ENCODE results near the gene FOXO3. TPM values are rescaled to one million over a fixed set of nuclear protein-coding genes. Genes with fewer than 3 reads are reported as not detected.
A peak's percentile ranks its signal among the peaks of the same experiment; 100 is the strongest.

The FOXO3 gene
- total RNA-seq, 1 donor from 2014 or later = 34.6 TPM

DNA sequence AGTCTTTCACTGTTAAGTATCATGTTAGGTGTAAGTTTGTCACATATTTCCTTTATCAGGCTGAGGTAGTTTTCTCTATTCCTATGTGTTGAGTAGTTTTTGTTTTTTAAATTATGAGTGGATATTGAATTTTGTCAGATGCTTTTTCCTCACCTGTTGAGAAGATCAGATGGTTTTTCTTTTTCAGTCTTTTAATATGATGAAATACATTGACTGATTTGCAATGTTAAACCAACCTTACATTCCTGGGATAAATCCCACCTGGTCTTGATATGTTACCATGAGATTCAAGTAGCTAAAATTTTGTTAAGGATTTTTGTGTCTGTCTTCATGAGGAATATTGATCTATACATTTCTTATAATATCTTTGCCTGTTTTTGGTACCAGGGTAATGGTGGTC is 52.1 kb downstream of the FOXO3 start:
- Mint-ChIP-seq H3K4me1 (ENCODE audit: unreplicated experiment) (peaks cover 29% of the 10 kb centered on the region), H3K36me3 (ENCODE audit: low read depth, unreplicated experiment) (no peaks in the 10 kb centered on the region), H3K27me3 (ENCODE audit: unreplicated experiment) (no peaks in the 10 kb centered on the region), H3K4me3 (ENCODE audit: unreplicated experiment) (no peak overlapping the region), H3K9me3 (ENCODE audit: unreplicated experiment) (no peaks in the 10 kb centered on the region), H3K27ac (ENCODE audit: unreplicated experiment) (no peak overlapping the region)
- TF ChIP-seq, protein P1, sequence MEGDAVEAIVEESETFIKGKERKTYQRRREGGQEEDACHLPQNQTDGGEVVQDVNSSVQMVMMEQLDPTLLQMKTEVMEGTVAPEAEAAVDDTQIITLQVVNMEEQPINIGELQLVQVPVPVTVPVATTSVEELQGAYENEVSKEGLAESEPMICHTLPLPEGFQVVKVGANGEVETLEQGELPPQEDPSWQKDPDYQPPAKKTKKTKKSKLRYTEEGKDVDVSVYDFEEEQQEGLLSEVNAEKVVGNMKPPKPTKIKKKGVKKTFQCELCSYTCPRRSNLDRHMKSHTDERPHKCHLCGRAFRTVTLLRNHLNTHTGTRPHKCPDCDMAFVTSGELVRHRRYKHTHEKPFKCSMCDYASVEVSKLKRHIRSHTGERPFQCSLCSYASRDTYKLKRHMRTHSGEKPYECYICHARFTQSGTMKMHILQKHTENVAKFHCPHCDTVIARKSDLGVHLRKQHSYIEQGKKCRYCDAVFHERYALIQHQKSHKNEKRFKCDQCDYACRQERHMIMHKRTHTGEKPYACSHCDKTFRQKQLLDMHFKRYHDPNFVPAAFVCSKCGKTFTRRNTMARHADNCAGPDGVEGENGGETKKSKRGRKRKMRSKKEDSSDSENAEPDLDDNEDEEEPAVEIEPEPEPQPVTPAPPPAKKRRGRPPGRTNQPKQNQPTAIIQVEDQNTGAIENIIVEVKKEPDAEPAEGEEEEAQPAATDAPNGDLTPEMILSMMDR (IDR thresholded peaks at IDR 0.05; ENCODE audit: unreplicated experiment) = no peak
- no peak for DNase-seq (ENCODE audit: low spot score)

DNA sequence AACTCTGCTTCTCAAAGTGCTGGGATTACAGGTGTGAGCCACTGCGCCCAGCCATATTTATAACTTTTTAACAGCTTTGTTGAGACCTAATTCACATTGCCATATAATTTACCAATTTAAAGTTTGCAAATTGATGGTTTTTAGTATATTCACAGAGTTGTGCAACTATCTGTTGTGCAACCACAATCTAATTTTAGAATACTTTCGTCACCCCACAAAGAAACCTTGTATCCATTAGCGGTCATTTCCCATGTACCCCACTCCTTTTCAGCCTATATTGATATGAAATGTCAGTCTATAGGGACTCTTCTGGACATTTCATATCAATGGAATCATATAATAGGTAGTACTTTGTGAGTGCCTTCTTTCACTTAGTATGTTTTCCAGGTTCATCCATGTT is 55.8 kb downstream of the FOXO3 start:
- peaks cover 2% of the 10 kb centered on the region for H3K36me3 Mint-ChIP-seq (ENCODE audit: low read depth, unreplicated experiment)
- H3K27ac Mint-ChIP-seq (ENCODE audit: unreplicated experiment) = no peak overlapping the region
- H3K4me1 Mint-ChIP-seq (ENCODE audit: unreplicated experiment) = peaks cover 32% of the 10 kb centered on the region
- no peak overlapping the region for H3K4me3 Mint-ChIP-seq (ENCODE audit: unreplicated experiment)
- DNase-seq (ENCODE audit: low spot score) = no peak
- TF ChIP-seq, protein P1 (IDR thresholded peaks at IDR 0.05; ENCODE audit: unreplicated experiment) = no peak
- H3K27me3 Mint-ChIP-seq (ENCODE audit: unreplicated experiment) = no peaks in the 10 kb centered on the region
- H3K9me3 Mint-ChIP-seq (ENCODE audit: unreplicated experiment) = no peaks in the 10 kb centered on the region

DNA sequence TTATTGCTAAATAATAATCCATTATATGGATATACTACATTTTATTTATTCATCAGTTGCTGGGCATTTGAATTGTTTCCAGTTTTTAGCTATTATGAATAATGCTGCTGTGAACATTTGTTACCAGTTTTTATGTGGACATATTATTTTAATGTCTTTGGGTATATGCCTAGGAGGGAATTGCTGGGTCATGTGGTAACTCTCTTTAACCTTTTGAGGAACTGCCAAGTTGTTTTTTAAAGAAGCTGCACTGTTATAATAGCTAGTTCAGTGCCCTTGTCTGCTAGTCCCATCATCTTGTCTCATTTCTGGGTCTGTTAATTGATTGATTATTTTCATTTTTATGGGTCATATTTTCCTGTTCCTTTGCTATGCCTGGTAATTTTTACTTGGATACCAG is 56.3 kb downstream of the FOXO3 start:
- no peak overlapping the region for H3K4me3 Mint-ChIP-seq (ENCODE audit: unreplicated experiment)
- TF ChIP-seq, protein P1 (IDR thresholded peaks at IDR 0.05; ENCODE audit: unreplicated experiment) = no peak
- no peak for DNase-seq (ENCODE audit: low spot score)
- H3K27me3 Mint-ChIP-seq (ENCODE audit: unreplicated experiment) = no peaks in the 10 kb centered on the region
- peaks cover 4% of the 10 kb centered on the region for H3K36me3 Mint-ChIP-seq (ENCODE audit: low read depth, unreplicated experiment)
- H3K9me3 Mint-ChIP-seq (ENCODE audit: unreplicated experiment) = no peaks in the 10 kb centered on the region
- no peak overlapping the region for H3K27ac Mint-ChIP-seq (ENCODE audit: unreplicated experiment)
- peaks cover 35% of the 10 kb centered on the region for H3K4me1 Mint-ChIP-seq (ENCODE audit: unreplicated experiment)

- peaks cover 4% of the 10 kb centered on the region for H3K27me3 Mint-ChIP-seq (ENCODE audit: unreplicated experiment)
- peaks cover 4% of the 10 kb centered on the region for H3K36me3 Mint-ChIP-seq (ENCODE audit: low read depth, unreplicated experiment)
- H3K4me3 Mint-ChIP-seq (ENCODE audit: unreplicated experiment) = no peak overlapping the region
- H3K9me3 Mint-ChIP-seq (ENCODE audit: unreplicated experiment) = no peaks in the 10 kb centered on the region
- peak overlapping the region; percentile 84 for H3K27ac Mint-ChIP-seq (ENCODE audit: unreplicated experiment)
- TF ChIP-seq, protein P1 (IDR thresholded peaks at IDR 0.05; ENCODE audit: unreplicated experiment) = no peak
- no peak for DNase-seq (ENCODE audit: low spot score)
- peaks cover 51% of the 10 kb centered on the region for H3K4me1 Mint-ChIP-seq (ENCODE audit: unreplicated experiment)
Measured at GRCh38 chr6:108618623-108619152, 58.0 kb downstream of the FOXO3 start.

GRCh38 chr6:108619431-108620197 is 58.9 kb downstream of the FOXO3 start:
- Mint-ChIP-seq H3K27me3 (ENCODE audit: unreplicated experiment) (peaks cover 4% of the 10 kb centered on the region), H3K4me3 (ENCODE audit: unreplicated experiment) (no peak overlapping the region), H3K4me1 (ENCODE audit: unreplicated experiment) (peaks cover 53% of the 10 kb centered on the region), H3K27ac (ENCODE audit: unreplicated experiment) (peak overlapping the region; percentile 26), H3K36me3 (ENCODE audit: low read depth, unreplicated experiment) (peaks cover 4% of the 10 kb centered on the region), H3K9me3 (ENCODE audit: unreplicated experiment) (no peaks in the 10 kb centered on the region)
- DNase-seq (ENCODE audit: low spot score) = no peak
- TF ChIP-seq, protein P1 (IDR thresholded peaks at IDR 0.05; ENCODE audit: unreplicated experiment) = no peak

All from endothelial cell (in vitro differentiated cells).